Left cardiac atrium (tissue), 4 donors: Measurements from ENCODE around the gene CLRN3. TPM values are rescaled to one million over a fixed set of nuclear protein-coding genes. Genes with fewer than 3 reads are reported as not detected.

ENCODE experiments used
- ATAC-seq, 2 donors: fragments of 200-7000 bp; cut with Tn5 transposase; one replicate each; pipeline ENCODE4 v1.9.1; 2020; ENCODE audit warnings: mild to moderate bottlenecking in 2 of 2, moderate library complexity in 2 of 2
- DNase-seq: peaks from one replicate; pipeline ENCODE4 v3.0.0-alpha.2; 2020
- intact Hi-C, 2 donors: fragments of 100-400 bp; cut with DNase I; formaldehyde crosslinking; loops; one replicate each; pipeline versions ENCODE4 v1.14.1 to v1.15.1; 2022 to 2023
- total RNA-seq, 2 donors: library from RNA; stranded (reverse); fragmentation: NEBNext Ultra II Directional; extraction: Animal tissue kit (Norgen Biotek cat#: 25700); gene quantifications; one replicate each; pipeline ENCODE4 v1.2.1, GENCODE V29; 2021
- donor health status: DM: no; HTN: yes; CAD: no.
- donor health status: DM: no; HTN: yes; CAD: no; lungs with severe emphysema.
- donor health status: DM: yes; HTN: yes; CAD: no.
- donor health status: Dilated cardiomyopathy.

CLRN3 gene
- total RNA-seq, 2 donors from 2014 or later, result not detected

GRCh38 chr10:127920306-127921074 lies 27.7 kb upstream of the CLRN3 start:
- ATAC-seq, result no peak
- no peak for DNase-seq
- intact Hi-C loops, result no loop called here

GRCh38 chr10:127919418-127920271 lies 26.9 kb upstream of the CLRN3 start:
- DNase-seq (no peak), ATAC-seq (no peak)
- intact Hi-C loops, result no loop called here

- intact Hi-C loops, result no loop called here
Measured at GRCh38 chr10:127918572-127918971, 25.8 kb upstream of the CLRN3 start.

GRCh38 chr10:127916826-127917225 lies 24.1 kb upstream of the CLRN3 start:
- intact Hi-C loops, result no loop called here
- ATAC-seq, result no peak
- no peak for DNase-seq

More at GRCh38 chr10:127918572-127918971, 25.8 kb upstream of the CLRN3 start:
- DNase-seq (peak; percentile 57), ATAC-seq (peak in 1 of 2 donors; percentile 17)

- intact Hi-C loops, result no loop called here
- no peak for ATAC-seq
- DNase-seq, result no peak
Measured at GRCh38 chr10:127915324-127915723, 22.6 kb upstream of the CLRN3 start.

- DNase-seq, result no peak
- ATAC-seq, result peak in 1 of 2 donors; percentile 71
- intact Hi-C loops, result no loop called here
Measured at GRCh38 chr10:127913368-127913759, 20.6 kb upstream of the CLRN3 start.

GRCh38 chr10:127912607-127913367 lies 20.0 kb upstream of the CLRN3 start:
- no peak for ATAC-seq
- no peak for DNase-seq
- intact Hi-C loops, result no loop called here

GRCh38 chr10:127911867-127912257 lies 19.1 kb upstream of the CLRN3 start:
- intact Hi-C loops, result no loop called here
- DNase-seq (no peak), ATAC-seq (no peak)

- intact Hi-C loops, result no loop called here
- DNase-seq (peak; percentile 52), ATAC-seq (peak; percentile 30 to 46)
Measured at GRCh38 chr10:127911218-127911866, 18.6 kb upstream of the CLRN3 start.

GRCh38 chr10:127910464-127910770 lies 17.7 kb upstream of the CLRN3 start:
- ATAC-seq (no peak), DNase-seq (no peak)
- intact Hi-C loops, result no loop called here

- no peak for DNase-seq
- intact Hi-C loops, result loop anchor here in 1 of 2 donors (5.0 kb wide), 1 partner anchor 157 kb away; no protein-coding TSS in a partner anchor
- no peak for ATAC-seq
Measured at GRCh38 chr10:127909716-127910463, 17.1 kb upstream of the CLRN3 start.

- intact Hi-C loops, result loop anchor here in 1 of 2 donors (5.0 kb wide), 1 partner anchor 158 kb away; no protein-coding TSS in a partner anchor
- ATAC-seq, result no peak
- DNase-seq, result no peak
Measured at GRCh38 chr10:127908959-127909267, 16.2 kb upstream of the CLRN3 start.

- DNase-seq, result peak; percentile 68
- intact Hi-C loops, result loop anchor here in 1 of 2 donors (5.0 kb wide), 1 partner anchor 159 kb away; no protein-coding TSS in a partner anchor
- ATAC-seq, result peak in 1 of 2 donors; percentile 72
Measured at GRCh38 chr10:127908106-127908958, 15.6 kb upstream of the CLRN3 start.

GRCh38 chr10:127907411-127908105 lies 14.8 kb upstream of the CLRN3 start:
- intact Hi-C loops, result loop anchor here (1.0 to 5.0 kb wide), 4 partner anchors 103 to 161 kb away; no protein-coding TSS in a partner anchor
- peak; percentile 54 to 68 for ATAC-seq
- peak; percentile 61 for DNase-seq

GRCh38 chr10:127906548-127907377 lies 14.0 kb upstream of the CLRN3 start, which contains the start of gene PTPRE:
Gene PTPRE, plus strand, starts transcription at chr10:127907103. Its CDS starts 133,779 bp downstream, at chr10:128040882.
- peak; percentile 85 for DNase-seq
- intact Hi-C loops, result loop anchor here (1.0 to 5.0 kb wide), 4 partner anchors 104 to 162 kb away; no protein-coding TSS in a partner anchor
- peak; percentile 86 to 92 for ATAC-seq

- no peak for DNase-seq
- ATAC-seq, result no peak
- intact Hi-C loops, result loop anchor here (2.0 to 5.0 kb wide), 3 partner anchors 105 to 163 kb away; no protein-coding TSS in a partner anchor
Measured at GRCh38 chr10:127905848-127906261, 13.1 kb upstream of the CLRN3 start.
